Stimulated activated CD4-positive, alpha-beta T cell treated with anti-CD3 and anti-CD28 coated beads, Interleukin-12 subunit alpha, Interleukin-12 subunit beta, amount 100 ng/mL, for 4 hours (primary cell): ENCODE measurements around the gene SNX5.

Source experiments
- DNase-seq: peaks from one replicate; pipeline ENCODE4 v3.0.0-alpha.2; 2020

SNX5 gene

DNA sequence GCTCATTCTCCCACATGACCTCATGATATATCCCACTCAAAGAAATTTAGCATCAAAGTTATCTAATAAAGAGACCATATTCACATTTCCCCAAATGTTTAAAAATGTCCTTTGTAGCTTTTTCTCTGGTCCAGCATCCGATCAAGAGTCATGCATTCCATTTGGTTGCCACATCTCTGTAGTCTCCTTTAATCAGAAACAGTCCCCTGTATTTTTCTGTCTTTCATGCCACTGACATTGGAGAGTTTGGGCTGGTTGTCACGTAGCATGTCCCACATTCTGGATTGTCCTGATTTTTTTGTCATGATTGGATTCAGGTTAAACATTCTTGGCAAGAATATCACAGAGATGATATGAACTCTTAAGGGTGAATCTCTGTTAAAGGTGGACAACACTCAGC is 55.7 kb downstream of the SNX5 start:
- DNase-seq, result no peak

DNA sequence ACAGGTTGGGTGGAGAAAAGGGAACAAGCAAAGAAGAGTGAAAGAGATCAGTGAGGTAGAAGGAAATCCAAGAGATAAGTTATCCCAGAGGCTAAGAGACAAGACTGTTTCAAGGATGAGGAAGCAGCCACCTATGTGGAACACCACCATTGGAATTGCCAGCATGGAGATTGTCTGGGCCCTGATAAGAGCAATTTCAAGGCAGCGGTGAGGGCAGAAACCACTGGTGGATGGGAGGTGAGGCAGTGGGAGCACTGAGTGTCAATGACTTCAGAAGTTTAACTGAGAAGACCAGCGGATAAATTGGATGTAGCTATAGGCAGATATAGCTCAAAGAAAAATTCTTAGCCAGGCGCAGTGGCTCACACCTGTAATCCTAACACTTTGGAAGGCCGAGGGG is 56.7 kb downstream of the SNX5 start:
- no peak for DNase-seq

- no peak for DNase-seq
These were observed 57.7 kb downstream of the SNX5 start for GRCh38 chr20:17910828-17911294.

DNA sequence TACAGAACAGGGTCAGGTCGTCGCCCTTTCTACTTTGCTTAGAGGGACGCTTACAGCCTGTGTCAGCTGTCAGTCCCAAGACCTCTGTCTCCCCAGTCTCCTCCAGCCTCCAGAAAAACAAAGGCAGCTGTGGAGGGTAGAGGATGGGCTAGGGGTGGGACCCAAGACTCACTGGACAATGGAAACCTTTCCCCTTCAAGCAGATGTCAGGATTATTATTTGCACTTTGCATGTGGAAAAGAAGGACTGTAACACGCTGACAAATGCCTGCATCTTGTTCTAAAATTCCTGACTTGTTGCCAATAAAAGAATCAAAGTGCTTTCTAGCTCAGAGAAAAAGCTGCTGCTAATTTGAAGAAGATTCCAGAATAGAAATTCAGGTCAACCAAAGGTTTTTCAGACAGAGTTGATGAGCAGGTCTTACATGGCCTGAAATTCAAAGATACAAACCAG is 58.7 kb downstream of the SNX5 start:
- no peak for DNase-seq

GRCh38 chr20:17905544-17905943 is 63.0 kb downstream of the SNX5 start:
- no peak for DNase-seq

- no peak for DNase-seq
These were observed 64.6 kb downstream of the SNX5 start for GRCh38 chr20:17904027-17904426.

DNA sequence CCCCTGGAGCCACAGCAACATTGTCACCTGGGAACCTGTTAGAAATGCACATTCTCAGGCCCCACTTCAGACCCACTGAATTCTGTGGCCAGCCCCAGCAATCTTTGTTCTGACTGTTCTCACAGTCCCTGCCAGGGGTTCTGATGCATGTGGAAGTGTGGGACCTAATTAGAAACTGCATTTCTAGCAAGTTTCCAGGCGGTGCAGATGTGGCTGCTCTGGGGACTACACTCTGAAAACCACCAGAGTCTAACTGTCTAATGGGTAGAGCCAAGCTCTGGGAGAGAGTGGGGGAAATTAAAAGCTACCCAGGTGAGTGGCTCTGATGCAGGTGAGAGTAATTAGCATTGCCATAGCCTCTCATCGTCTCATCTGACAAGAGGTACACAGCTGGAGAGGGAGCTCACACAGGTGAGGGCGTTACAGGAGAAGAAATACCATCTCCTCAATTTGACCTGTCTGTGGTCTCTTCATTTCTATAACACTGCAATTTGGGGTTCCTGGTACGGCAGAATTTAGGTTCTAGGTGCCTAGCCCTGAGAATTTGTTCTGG is 66.0 kb downstream of the SNX5 start:
- no peak for DNase-seq

DNA sequence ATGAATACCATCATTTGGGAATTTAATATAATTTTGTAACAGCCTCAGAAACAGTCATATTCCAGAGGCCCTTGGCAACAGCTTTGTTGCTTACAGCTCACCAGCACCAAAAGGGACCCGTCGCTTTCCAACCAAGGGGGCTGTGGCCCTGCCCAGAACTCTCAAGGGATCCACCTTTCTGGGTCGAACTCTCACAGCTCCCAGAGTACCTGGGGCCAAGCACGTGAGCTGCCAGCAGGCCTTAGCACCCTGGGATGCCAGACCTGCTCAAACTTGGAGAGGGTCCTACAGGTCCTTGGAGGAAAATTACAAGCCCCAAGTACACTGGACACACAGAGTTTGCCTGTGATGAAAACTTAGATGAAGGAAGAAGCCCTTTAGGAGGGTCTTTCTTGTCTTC is 66.6 kb downstream of the SNX5 start:
- DNase-seq, result no peak

DNA sequence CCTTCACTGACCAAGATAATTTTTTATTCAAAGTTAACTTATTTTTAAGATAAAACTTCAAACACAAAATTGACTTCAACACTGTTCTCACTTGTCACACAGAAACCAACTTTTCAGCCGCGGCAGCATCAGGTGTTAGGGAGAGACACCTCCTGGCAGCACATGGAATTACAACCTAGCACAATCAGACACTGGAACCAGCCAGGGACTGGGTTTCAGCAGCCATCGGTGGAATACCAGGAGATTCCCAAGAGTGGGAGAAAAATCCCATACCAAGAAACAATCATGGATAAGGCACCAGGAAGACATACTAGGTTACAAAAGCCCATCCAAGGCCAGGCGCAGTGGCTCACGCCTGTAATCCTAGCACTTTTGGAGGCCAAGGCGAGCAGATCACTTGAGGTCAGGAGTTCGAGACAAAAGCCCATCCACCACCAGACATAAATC is 70.0 kb downstream of the SNX5 start:
- peak; percentile 58 for DNase-seq

- DNase-seq, result no peak
These were observed 70.9 kb downstream of the SNX5 start for GRCh38 chr20:17897566-17898307.

DNA sequence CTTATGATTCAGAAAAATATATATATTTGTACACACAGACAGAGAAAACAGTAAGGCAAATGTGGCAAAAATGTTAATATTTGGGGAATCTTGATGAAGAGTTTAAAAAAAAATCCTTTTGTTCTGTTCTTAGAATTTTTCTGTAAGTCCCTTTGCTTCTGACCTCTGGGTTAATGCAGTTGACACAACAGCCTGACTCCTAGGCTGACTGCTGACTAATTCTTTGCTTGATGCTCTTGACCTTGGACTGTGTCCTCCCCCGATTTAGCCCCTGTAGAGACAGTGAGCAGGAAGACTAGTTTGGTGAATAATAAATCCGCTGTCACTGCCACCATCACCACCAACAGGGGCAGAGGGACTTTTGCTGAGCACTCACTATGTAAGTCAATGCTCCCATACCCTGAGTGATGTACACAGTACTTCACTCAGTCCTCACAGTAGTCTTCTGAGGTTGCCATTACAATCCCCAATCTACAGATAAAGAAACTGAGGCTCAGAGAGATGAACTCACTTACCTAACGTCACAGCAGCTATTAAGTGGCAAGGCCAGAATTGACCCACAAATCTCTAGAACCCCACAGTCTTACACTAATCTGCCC is 71.7 kb downstream of the SNX5 start:
- DNase-seq, result no peak

DNA sequence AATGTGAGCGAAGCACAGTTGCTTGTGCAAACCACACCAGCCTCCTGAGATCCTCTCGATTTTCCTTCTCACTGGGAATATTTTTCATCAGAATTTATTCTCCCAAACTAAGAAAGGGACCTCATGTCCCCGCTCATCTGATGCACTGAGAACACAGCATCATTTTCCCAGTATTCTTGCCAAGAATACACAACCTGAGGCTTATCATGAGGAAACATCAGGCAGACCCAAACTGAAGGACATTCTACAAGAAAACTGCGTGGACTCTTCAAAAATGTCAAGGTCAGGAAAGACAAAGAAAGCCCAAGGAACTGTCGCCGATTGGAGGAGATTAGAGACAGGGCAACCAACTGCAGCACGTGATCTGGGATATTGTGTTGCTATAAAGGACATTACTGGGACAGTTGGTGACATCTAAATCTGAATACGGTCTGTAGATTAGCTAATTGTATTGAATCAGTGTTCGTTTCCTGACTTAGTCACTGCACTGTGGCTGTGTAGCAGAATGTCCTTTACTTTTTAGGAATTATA is 72.3 kb downstream of the SNX5 start:
- no peak for DNase-seq

DNA sequence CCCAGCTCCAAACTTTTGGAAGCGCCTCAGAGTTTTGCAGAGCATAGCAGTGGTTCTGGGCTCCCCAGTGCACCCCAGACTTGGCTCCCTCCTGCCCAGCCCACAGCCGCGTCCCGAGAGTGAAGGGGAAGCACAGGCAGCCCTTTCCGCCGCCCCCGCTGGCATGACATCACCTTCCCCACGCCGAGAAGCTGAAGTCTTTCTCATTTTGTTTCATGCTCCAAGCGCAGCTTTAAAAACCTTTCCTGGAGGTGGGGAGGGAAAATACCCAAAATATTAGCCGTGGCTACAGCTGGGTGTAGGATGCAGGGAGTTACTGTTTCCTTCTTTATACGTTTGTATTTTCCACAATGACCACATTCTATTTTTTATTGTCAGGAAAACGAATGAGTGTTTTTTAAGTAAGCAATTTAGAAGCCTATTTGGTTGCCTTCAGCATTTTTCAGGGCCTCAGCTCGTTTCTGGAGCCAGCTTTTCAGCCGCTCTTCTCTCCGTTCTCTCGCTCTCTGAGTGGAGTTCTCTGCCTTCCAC is 72.9 kb downstream of the SNX5 start:
- DNase-seq, result peak; percentile 56

DNA sequence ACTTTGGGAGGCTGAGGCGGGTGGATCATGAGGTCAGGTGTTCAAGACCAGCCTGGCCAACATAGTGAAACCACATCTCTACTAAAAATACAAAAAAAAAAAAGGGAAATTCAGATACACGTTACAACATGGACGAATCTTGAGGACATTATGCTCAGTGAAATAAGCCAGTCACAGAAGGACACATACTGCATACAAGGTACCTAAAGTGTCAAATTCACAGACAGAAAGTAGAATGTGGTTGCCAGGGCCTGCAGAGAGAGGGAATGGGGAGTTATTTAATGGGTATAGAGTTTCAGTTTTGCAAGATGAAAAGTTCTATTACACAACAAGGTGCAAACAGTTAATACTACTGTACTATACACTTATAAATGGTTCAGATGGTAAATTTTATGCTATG is 75.1 kb downstream of the SNX5 start:
- DNase-seq, result no peak

DNA sequence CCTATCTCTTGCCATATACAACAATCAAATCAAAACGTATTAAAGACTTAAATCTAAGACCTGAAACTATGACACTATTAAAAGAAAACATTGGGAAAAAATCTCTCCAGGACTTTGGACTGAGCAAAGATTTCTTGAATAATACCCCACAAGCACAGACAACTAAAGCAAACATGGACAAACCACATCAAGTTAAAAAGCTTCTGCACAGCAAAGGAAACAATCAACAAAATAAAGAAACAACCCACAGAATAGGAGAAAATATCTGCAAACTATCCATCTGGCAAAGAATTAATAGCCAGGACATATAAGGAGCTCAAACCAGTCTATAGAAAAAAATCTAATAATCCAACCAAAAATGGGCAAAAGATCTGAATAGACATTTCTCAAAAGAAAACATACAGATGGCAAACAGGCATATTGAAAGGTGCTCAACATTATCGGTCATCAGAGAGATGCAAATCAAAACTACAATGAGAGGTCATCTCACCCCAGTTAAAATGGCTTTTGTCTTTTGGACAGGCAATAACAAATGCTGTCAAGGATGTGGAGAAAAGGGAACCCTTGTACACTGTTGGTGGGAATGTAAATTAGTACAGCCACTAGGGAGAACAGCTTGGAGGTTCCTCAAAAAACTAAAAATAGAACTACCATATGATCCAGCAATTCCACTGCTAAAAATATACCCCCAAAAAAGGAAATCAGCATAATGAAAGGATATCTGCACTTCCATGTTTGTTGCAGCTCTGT is 76.2 kb downstream of the SNX5 start:
- no peak for DNase-seq
